Mesothelial cell of epicardium (in vitro differentiated cells): Measurements from ENCODE around the gene RNU6-9. TPM values are rescaled to one million over a fixed set of nuclear protein-coding genes. Genes with fewer than 3 reads are reported as not detected.

Source experiments
- DNase-seq, 2 experiments: peaks; one replicate each; pipeline ENCODE4 v3.0.0; 2021; ENCODE audit warnings: low spot score in 2 of 2; ENCODE audit not compliant: unreplicated experiment in 2 of 2
- H3K27ac Mint-ChIP-seq: 2 replicates; pipeline ENCODE4 v1.8.0; 2021; ENCODE audit warnings: mixed read lengths
- H3K27me3 Mint-ChIP-seq: 2 replicates; pipeline ENCODE4 v1.8.0; 2021; ENCODE audit warnings: low read depth, mixed read lengths
- H3K36me3 Mint-ChIP-seq: 2 replicates; pipeline ENCODE4 v1.8.0; 2021; ENCODE audit warnings: mixed read lengths
- H3K4me1 Mint-ChIP-seq: 2 replicates; pipeline ENCODE4 v1.8.0; 2021; ENCODE audit warnings: mixed read lengths
- H3K4me3 Mint-ChIP-seq: 2 replicates; pipeline ENCODE4 v1.8.0; 2021; ENCODE audit warnings: mild to moderate bottlenecking, moderate library complexity, mixed read lengths
- H3K9me3 Mint-ChIP-seq: 2 replicates; pipeline ENCODE4 v1.8.0; 2021; ENCODE audit warnings: mixed read lengths
- CTCF ChIP-seq: fragments of 200-600 bp; sonication (generic); IDR thresholded peaks from one replicate; pipeline ENCODE4 v1.5.0; 2021; ENCODE audit warnings: antibody characterized with exemption; ENCODE audit not compliant: unreplicated experiment
- total RNA-seq: library from RNA; stranded (reverse); gene quantifications from 3 replicates; pipeline ENCODE4 v1.2.1, GENCODE V29; 2021

Gene RNU6-9
- total RNA-seq, 1 donor from 2014 or later: not detected

- DNase-seq: no peak
These were observed 8.7 kb downstream of the RNU6-9 start for GRCh38 chr19:902093-902370.

GRCh38 chr19:902446-903226 lies 9.4 kb downstream of the RNU6-9 start:
- no peak for TF ChIP-seq CTCF
- H3K4me3 Mint-ChIP-seq: no peak overlapping the region
- DNase-seq: no peak
- H3K4me1 Mint-ChIP-seq: peaks cover 3% of the 10 kb centered on the region
- H3K36me3 Mint-ChIP-seq: peaks cover 6% of the 10 kb centered on the region
- H3K27ac Mint-ChIP-seq: no peak overlapping the region
- no peaks in the 10 kb centered on the region for H3K9me3 Mint-ChIP-seq
- H3K27me3 Mint-ChIP-seq: no peaks in the 10 kb centered on the region

More at GRCh38 chr19:902093-902370, 8.7 kb downstream of the RNU6-9 start:
- Mint-ChIP-seq H3K27me3 (no peaks in the 10 kb centered on the region), H3K4me3 (no peak overlapping the region), H3K9me3 (no peaks in the 10 kb centered on the region), H3K27ac (no peak overlapping the region), H3K4me1 (peaks cover 3% of the 10 kb centered on the region), H3K36me3 (peaks cover 6% of the 10 kb centered on the region)
- TF ChIP-seq CTCF: no peak

- Mint-ChIP-seq H3K36me3 (peaks cover 3% of the 10 kb centered on the region), H3K27me3 (no peaks in the 10 kb centered on the region), H3K4me1 (peaks cover 3% of the 10 kb centered on the region), H3K4me3 (no peak overlapping the region), H3K27ac (no peak overlapping the region), H3K9me3 (no peaks in the 10 kb centered on the region)
- no peak for DNase-seq
- TF ChIP-seq CTCF: no peak
These were observed 10.0 kb downstream of the RNU6-9 start for GRCh38 chr19:903266-903797.

- Mint-ChIP-seq H3K9me3 (no peaks in the 10 kb centered on the region), H3K4me3 (no peak overlapping the region), H3K36me3 (peaks cover 3% of the 10 kb centered on the region), H3K27ac (peak overlapping the region; percentile 78), H3K4me1 (peaks cover 3% of the 10 kb centered on the region), H3K27me3 (no peaks in the 10 kb centered on the region)
- no peak for DNase-seq
- TF ChIP-seq CTCF: no peak
These were observed 11.3 kb downstream of the RNU6-9 start for GRCh38 chr19:904545-904944.

GRCh38 chr19:906480-906879 lies 13.2 kb downstream of the RNU6-9 start:
- Mint-ChIP-seq H3K27me3 (no peaks in the 10 kb centered on the region), H3K9me3 (no peaks in the 10 kb centered on the region), H3K4me3 (no peak overlapping the region), H3K27ac (no peak overlapping the region), H3K4me1 (peaks cover 3% of the 10 kb centered on the region), H3K36me3 (peaks cover 5% of the 10 kb centered on the region)
- no peak for TF ChIP-seq CTCF
- no peak for DNase-seq
